Measurements from ENCODE around the gene LEFTY2.
"Not testable (repeated sequence)": the region's sequence is repeated elsewhere in the genome, so short reads cannot be mapped to it uniquely, and the experiment has no call there.

The LEFTY2 gene

DNA sequence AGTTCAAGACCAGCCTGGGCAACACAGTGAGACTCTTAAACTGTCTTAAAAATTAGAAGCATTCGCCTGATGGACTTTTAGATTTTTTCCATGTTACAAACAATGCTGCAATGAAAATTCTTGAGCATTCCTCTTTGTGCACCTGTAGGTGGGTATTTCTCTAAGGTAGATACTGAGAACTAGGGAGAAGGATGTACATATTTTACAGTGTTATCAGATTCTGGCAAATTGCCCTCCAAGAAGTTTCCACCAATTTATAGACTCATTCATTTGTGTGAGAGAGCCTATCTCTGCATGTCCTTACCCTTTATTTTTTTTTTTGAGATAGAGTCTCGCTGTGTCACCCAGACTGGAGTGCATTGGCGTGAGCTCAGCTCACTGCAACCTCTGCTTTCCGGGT lies 12.3 kb upstream of the LEFTY2 start:
- no peak for DNase-seq (ENCODE audit: low read depth)

DNA sequence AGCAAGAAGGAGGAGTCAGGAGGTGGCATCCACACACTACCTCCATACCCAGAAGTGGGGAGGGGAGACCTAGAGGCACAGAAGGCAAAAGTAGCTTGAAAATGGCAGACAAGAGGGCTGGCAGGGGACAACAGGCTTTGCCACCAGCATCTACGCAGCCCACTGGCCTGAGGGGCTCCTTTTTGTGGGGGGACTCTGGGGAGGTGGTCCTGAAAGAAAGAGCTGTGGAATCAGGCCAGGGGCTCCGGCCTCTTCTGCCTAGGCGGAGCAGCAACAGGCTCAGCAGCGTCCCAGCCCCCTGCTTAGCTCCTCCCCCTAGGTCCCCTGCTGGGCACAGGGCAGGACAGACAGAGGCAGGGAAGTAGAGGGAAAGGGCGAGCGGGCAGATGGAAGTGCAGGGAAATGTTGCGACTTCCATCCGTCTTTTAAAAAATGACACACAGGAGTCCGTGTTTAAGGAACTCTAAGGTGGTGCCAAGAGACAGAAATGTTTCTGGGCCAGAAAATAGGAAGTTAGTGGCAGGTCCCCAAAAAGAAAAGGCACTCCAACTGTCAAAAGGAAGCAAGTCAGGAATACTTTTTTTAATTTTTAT lies 10.0 kb upstream of the LEFTY2 start:
- DNase-seq (ENCODE audit: low read depth), result no peak

DNA sequence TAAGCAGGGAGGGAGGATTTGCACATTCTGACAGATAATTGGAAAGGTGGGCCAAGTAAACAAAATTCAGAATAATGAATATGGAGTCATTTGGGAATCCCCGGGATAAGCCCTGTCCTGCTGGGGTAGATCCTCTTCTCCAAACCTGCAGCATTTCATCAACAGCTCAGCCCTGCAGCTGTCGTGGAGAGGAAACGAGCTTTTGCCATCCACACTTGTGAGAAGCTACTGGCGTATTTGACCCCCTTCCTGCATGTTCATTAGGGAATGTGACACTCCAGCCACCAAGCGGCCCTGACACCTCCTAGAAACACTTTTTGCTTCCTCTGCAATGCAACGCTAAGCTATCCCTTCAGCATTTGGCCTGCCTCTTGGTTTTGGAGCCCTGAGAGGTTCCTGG lies 8.0 kb upstream of the LEFTY2 start:
- DNase-seq (ENCODE audit: low read depth), result no peak

DNA sequence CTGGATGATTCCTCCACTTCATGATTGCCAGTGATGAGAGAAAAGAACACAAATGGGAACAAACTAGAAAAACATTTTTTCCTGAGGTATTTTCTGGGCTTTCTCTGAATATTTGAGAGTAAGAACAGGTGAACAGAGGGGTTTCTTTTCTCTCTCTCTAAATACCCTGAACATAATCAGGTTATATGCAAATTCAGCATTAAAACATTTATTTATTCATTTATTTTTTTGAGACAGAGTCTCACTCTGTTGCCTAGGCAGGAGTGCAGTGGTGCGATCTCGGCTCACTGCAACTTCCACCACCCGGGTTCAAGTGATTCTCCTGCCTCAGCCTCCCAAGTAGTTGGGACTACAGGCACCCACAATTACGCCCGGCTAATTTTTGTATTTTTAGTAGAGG lies 5.8 kb upstream of the LEFTY2 start:
- no peak for DNase-seq (ENCODE audit: low read depth)

DNA sequence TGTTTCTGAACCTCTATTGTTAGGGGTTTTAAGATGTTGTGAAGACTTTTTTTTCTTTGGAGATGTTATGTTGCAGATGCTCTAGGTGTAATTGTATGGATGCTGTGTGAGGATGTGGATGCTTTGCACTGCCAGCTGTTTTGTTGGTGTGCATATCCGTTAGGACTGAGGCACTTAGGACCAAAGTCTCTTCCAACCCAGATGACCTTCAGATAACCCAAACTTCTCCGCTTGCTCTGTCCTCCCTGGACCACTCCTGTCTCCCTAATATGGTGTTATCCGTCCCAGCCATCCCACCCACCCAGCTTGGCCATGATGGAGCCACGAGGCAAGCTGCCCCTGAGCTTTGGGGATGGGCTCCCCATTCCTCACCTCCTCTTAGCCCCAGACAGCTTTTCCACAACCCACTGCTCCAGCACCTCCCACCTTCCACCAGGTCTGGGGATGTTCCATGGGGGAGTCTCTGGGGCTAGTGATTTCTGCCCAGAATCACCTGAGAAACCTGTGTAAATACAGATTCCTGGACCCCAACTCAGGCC lies 5.1 kb upstream of the LEFTY2 start:
- DNase-seq (ENCODE audit: low read depth), result no peak

DNA sequence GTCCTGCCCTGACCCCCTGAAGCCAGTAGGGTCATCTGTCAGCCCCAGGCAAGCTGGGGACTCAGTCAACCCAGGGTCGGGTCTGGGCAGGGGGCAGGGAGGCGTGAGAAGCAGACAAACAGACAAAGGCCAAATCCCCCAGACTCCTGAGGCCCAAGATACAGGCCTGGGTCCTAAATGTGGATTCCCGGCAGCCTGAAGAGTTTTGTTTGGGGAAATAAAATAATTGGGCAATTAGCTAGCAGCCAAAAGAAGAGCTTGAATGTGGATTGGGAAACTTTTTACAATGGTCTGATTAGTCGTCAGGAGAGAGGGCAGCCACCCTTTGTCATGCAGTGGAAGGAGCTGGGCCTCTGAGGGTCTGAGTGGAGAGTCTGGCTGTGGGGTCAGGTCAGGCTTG lies 4.5 kb upstream of the LEFTY2 start:
- DNase-seq (ENCODE audit: low read depth), result no peak

DNA sequence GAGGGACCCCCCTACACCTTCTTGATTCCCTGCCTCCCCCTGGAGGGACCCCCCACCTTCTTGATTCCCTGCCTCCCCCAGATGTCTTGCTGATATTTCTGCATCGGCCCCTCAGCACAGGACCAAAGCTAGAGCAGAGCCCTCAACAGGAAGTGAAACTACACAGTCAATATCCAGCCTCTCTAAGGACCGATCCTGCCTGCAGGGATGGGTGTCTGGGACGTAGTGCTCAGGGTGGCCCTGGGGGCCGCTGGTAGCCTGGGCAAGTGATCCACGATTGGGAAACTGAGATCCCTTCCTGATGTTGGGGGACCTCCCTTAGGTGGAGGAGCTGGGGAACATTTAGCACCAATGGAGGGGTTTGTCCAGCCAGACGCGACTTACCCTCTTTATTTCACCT lies 3.9 kb upstream of the LEFTY2 start:
- no peak for DNase-seq (ENCODE audit: low read depth)

DNA sequence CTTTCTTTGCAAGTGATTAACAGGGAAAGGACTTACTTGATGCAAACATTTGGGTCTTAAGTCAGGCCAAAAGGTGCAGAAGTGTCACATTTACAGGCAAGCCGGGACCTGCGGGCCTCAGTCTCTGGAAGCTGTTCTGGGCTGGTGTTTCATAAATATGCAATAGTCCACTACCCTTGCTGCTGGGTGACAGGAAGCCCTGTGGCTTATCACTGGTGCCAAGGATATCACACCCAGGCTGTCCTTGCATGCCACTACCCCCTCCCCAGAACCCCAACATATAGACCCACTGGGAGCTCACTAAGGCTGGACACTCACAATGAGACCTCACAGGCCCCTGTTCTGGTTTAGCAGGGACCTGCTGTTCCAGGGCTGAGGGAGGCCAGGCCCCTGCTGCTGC lies 3.4 kb upstream of the LEFTY2 start:
- no peak for DNase-seq (ENCODE audit: low read depth)

DNA sequence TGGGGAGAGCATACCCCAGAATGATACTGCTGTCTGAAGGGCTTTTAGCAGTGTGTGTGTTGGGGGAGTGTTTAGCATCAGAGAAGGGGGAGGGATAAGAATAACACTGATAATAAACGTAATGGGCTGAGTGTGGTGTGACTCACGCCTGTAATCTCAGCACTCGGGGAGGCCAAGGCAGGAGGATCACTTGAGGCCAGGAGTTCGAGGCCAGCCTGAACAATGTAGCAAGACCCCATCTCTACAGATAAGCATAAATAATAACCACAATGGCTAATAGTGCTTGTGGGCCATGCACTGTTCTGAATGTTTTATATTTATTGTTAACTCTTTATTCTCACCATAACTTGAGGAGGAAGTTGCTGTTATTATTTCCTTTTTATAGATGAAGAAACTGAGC lies 2.6 kb upstream of the LEFTY2 start:
- no peak for DNase-seq (ENCODE audit: low read depth)

DNA sequence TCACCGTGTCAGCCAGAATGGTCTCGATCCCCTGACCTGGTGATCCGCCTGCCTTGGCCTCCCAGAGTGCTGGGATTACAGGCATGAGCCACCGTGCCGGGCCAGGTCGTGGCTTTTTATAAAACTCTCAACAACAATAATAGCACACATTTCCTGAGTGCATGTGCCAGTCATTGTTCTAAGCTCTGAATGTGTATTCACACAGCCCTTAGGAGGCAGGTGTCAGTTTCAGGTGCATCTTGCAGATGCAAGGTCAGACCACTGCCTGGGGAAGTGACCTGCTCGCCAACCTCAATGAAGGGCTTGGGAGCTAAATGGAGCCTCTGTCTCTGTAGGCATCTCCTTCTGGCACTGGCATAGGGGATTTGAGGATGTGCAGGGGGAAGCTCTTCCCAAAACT lies 1.6 kb upstream of the LEFTY2 start:
- no peak for DNase-seq (ENCODE audit: low read depth)

DNA sequence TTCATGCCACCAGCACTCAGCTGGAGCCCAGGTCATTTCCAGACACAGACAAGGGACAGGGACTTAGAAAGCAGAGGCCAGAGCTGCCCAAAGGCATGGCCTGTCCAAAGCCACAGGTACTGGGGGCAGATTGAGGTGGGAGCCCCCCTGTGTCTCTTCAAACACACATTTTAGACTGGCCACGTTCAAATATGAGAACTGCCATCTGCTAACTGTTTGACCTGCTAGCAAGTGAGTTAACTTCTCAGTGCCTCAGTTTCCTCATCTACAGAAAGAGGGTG lies 862 bp upstream of the LEFTY2 start:
- no peak for DNase-seq (ENCODE audit: low read depth)

DNA sequence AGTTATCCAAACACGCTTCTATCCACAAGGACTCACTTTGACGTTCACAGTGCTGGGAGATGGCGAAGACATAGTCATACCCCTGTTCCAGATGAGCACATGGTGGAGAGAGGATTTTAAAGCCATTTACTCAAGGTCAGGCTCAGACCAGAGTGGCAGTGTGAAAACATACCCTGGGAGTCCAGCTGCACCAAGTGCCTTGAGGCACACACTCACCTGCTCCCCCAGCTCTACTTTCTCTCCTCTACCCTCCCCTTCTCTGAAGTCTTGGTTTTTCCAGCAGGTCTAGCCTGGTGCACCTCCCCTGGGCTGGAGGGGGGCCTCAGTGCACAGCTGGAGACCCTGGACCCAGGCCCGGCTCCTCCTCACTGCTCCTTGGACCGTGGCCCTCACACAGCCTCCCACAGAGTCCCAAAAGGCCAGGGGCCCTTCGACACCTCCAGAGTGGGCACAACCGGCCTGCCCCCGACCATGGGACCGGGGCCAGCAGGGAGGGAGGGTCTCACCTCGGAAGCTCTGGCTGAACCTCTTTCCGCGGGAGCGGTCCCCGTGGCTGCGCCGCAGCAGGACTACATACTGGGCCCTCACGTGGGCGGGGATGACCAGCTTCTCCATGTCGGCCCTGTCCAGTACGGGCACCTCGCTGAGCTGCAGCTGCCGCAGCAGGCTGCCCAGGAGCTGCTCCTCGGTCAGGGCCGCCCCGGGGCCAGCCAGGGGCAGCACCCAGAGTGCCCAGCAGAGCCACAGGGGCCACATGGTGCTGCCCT lies 452 bp downstream of the LEFTY2 start:
- no peak for DNase-seq (ENCODE audit: low read depth)

DNA sequence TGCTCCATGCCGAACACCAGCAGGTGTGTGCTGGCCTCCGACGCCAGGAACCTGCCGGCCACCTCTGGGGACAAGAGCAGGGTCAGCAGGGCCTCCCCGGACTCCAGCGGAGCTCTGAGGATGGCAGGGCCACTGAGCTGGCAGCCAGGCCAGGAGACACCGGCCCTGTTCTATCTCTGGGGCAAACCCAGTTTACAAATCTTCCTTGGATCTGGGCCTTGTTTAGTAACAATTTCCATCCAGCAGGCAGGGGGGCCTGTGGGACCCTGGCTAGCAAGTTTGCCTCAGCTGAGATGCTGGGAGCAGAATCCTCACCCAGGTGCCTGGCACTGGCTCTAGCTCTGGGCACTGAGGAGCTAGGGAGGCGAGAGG lies 1.1 kb downstream of the LEFTY2 start:
- not testable (repeated sequence) for DNase-seq (ENCODE audit: low read depth)

DNA sequence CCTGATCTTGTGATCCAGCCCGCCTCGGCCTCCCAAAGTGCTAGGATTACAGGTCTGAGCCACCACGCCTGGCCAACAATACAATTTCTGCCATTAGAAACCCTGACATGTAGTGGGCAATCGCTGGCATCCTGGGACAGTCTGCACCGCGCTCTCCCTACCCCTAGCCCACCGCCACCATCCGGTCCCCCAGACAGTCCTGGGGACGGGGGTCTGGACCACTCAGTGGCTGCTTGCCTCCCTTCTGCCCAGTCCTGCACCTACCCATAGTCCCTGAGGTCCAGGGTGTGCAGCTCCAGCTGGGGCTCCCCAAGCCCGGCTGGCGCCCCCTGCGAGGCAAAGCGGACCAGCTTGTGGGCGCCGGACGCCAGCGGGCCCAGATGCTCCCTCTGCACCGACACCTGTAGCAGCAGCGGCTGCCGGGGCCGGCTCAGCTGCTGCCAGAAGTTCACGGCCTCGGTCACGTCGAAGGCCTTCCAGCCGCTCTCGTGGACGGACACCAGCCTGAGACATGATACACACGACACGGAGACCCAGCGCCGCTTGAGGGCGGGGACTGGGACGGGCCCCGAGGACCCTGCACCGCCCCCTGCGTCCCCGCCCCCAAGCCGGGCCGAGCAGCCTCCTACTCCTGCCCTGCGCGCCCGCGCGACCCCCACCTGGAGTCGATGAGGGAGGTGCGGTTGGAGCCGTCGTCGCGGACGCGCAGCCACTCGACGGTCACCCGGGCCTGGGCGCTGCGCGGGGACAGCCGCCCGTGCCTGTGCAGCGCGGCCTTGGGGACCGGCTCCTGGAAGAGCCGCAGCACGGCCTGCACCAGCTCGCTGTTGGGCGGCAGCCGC lies 1.7 kb downstream of the LEFTY2 start:
- not testable (repeated sequence) for DNase-seq (ENCODE audit: low read depth)

DNA sequence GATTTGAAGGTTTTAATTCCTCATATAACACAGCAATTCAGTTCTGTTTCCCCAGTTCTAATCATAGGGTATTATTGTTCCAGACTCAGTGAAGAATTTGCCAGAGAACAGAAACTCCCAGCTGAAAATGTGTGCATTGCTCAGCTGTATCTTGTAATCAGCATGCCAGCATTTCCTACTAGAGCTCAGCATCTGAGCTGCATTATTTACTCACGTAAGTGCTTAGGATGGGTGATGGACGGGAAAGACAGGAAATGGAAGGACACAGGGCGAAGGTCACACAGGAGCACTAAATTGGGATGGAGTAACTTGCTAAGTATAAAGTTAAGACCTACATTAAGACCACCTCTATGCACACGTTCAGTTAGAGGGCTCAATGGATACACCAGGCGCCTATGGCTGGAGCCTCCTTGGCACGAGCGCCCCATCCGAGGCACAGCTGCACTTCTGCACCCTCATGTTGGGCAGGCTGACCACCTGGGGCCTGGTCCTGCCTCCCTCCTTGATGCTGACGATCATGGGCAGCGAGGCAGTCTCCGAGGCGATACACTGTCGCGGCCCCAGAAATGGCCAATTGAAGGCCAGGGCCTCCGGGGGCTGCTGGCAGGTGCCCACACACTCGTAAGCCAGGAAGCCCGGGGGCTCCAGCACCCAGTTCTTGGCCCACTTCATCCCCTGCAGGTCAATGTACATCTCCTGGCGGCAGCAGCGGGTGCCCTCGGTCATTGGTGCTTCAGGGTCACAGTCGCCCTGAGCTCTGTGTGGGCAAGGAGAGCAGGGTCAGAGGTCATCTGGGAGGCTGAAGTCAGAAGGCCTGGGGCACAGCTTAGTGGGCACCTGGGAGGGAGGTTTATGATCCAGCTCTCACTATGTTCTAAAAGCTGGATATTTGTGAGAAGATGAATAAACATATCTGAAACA lies 3.7 kb downstream of the LEFTY2 start:
- no peak for DNase-seq (ENCODE audit: low read depth)

DNA sequence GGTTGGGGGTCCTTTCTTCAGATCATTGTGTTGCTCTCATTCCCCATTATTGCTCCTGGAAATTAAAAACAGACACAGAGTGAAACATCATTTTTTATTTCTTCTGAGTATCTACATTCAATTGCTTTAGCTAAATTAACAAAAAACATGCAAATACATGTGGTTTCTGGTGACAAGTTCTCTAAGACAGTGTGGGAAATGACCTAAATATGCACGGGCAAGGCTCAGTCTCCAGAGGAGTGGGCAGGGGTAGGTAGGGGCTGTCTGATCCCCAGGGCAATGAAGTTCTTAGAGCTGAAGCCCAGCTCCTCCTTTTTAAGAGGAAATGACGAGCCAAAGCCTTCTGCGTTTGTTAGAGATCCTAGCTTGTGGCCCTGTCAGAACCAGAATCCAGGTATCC lies 4.5 kb downstream of the LEFTY2 start:
- no peak for DNase-seq (ENCODE audit: low read depth)

DNA sequence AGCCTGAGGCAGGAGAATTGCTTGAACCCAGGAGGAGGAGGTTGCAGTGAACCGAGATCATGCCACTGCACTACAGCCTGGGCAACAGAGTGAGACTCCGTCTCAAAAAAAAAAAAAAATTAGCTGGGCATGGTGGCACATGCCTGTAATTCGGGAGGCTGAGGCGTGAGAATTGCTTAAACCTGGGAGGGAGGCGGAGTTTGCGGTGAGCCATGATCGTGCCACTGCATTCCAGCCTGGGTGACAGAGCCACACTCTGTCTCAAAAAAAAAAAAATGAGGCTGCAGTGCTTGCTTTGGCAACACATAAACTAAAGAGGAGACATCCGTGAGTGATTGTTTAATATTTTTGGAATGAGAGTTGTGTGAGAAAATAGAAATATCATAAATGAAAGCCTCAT lies 4.9 kb downstream of the LEFTY2 start:
- not testable (repeated sequence) for DNase-seq (ENCODE audit: low read depth)

DNA sequence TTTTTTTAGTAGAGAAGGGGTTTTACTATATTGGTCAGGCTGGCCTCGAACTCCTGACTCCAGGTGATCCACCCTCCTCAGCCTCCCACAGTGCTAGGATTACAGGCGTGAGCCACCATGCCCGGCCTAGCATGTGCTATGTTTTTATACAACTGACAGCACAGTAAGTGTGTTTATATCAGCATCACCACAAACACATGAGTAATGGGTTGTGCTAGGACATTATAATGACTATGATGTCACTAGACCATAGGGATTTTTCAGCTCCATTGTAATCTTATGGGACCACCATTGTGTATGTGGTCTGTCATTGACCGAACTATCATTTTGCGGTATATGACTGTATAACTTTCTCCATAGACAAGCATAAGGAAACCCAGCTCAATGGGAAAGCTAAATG lies 6.3 kb downstream of the LEFTY2 start:
- no peak for DNase-seq (ENCODE audit: low read depth)

DNA sequence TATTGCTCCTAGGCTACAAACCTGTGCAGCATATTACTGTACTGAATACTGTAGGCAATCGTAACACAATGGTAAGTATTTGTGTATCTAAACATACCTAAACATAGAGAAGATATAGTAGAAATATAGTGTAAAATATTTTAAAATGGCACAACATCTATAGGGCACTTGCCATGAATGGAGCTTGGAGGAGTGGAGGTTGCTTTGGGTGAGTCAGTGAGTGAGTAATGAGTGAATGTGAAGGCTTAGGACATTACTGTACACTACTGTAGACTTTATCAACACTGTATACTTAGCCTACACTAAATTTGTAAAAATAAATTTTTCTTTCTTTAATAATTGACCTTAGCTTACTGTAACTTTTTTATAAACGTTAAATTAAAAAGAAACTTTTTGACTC lies 7.9 kb downstream of the LEFTY2 start:
- peak; percentile 59 for DNase-seq (ENCODE audit: low read depth)

DNA sequence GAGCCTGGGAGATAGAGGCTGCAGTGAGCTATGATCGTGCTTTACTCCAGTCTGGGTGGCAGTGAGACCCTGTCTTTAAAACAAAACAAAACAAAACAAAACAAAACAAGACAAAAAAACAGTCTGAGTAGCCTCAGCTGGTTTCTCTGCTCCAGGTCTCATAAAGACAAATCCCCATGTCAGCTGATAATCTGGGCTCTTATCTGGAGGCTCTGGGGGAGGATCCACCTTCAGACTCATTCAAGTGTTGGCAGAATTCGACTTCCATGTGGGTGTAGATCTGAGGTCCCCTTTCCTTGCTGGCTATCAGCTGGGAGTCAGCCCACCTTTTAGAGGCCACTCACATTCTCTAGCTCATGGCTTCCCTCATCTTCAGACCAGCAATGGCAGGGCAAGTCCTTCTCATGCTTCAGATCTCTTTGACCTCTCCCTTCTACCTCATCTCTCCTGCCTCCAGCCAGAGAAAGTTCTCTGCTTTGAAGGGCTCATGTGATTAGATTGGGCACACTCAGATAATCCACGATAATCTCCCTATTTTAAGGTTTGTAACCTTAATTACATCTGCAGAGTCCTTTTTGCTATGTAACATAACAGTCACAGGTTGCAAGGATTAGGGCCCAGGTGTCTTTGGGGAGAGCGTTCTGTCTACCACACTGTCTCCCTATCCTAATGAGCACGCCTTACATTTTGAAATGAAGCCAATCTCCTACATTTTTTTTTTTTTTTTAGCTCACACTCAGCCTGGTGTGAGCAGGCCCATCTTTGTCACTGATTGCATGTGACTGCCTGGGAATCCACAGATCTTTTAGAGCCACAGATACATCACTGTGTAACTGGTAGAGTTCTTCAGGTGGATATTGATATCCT lies 9.5 kb downstream of the LEFTY2 start:
- no peak for DNase-seq (ENCODE audit: low read depth)

DNA sequence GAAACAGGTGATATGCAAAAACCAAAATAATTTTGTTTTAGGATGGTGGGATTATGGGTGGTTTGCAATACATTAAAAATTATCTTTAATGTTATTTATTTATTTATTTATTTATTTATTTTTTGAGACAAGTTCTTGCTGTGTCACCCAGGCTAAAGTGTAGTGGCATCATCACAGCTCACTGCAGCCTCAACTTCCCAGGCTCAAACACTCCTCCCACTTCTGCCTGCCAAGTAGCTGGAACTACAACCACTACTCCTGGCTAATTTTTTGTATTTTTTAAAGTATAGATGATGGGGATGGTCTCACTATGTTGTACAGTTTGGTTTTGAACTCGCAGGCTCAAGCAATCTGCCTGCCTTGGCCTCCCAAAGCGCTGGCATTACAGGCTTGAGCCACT lies 10.5 kb downstream of the LEFTY2 start:
- DNase-seq (ENCODE audit: low read depth), result no peak
